DOHH2 (cell line): ENCODE data around the gene NRF1.

ENCODE experiments used
- EZH2phosphoT487 ChIP-seq: fragments of 200-600 bp; sonication (generic); IDR thresholded peaks from 2 replicates; pipeline ENCODE4 v1.6.1; 2017; ENCODE audit warnings: borderline replicate concordance, mild to moderate bottlenecking, antibody characterized with exemption, low read length, moderate library complexity, mixed read lengths
- TF ChIP-seq, protein P1 (sequence below): fragments of 200-600 bp; sonication (generic); IDR thresholded peaks from one replicate; pipeline ENCODE4 v1.5.1; 2014; ENCODE audit warnings: antibody characterized with exemption, mild to moderate bottlenecking, low read depth, low read length; ENCODE audit not compliant: poor library complexity, severe bottlenecking

GRCh38 chr7:129776362-129776722 is 164.8 kb downstream of the NRF1 start:
- TF ChIP-seq, protein P1, sequence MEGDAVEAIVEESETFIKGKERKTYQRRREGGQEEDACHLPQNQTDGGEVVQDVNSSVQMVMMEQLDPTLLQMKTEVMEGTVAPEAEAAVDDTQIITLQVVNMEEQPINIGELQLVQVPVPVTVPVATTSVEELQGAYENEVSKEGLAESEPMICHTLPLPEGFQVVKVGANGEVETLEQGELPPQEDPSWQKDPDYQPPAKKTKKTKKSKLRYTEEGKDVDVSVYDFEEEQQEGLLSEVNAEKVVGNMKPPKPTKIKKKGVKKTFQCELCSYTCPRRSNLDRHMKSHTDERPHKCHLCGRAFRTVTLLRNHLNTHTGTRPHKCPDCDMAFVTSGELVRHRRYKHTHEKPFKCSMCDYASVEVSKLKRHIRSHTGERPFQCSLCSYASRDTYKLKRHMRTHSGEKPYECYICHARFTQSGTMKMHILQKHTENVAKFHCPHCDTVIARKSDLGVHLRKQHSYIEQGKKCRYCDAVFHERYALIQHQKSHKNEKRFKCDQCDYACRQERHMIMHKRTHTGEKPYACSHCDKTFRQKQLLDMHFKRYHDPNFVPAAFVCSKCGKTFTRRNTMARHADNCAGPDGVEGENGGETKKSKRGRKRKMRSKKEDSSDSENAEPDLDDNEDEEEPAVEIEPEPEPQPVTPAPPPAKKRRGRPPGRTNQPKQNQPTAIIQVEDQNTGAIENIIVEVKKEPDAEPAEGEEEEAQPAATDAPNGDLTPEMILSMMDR: no peak
- TF ChIP-seq EZH2phosphoT487: no peak
